Mucosa of stomach (tissue), 1 donor: ENCODE measurements around the gene DLG4.
"Not testable (repeated sequence)": the region's sequence is repeated elsewhere in the genome, so short reads cannot be mapped to it uniquely, and the experiment has no call there.

Source experiments
- H3K27me3 ChIP-seq: one replicate; pipeline ENCODE4 v1.7.0; 2013; ENCODE audit warnings: mild to moderate bottlenecking, low read length; ENCODE audit not compliant: control insufficient read depth, insufficient read depth
- H3K36me3 ChIP-seq: one replicate; pipeline ENCODE4 v1.7.0; 2013; ENCODE audit warnings: low read length; ENCODE audit not compliant: control insufficient read depth, insufficient read depth
- H3K4me1 ChIP-seq: one replicate; pipeline ENCODE4 v1.7.0; 2013; ENCODE audit warnings: mild to moderate bottlenecking, low read length; ENCODE audit not compliant: control insufficient read depth, insufficient read depth
- H3K4me3 ChIP-seq: one replicate; pipeline ENCODE4 v1.7.0; 2013; ENCODE audit warnings: low read length
- H3K9ac ChIP-seq: one replicate; pipeline ENCODE4 v1.7.0; 2013; ENCODE audit warnings: mild to moderate bottlenecking, low read length, moderate library complexity
- H3K9me3 ChIP-seq: one replicate; pipeline ENCODE4 v1.7.0; 2013; ENCODE audit warnings: mild to moderate bottlenecking, low read length, moderate library complexity; ENCODE audit not compliant: control insufficient read depth
- donor health status: Pancreatic carcinoma.

DLG4 gene

GRCh38 chr17:7172522-7173191 lies 47.0 kb downstream of the DLG4 start:
- H3K9ac ChIP-seq, H3K9me3 ChIP-seq, H3K4me3 ChIP-seq, H3K36me3 ChIP-seq: not testable (repeated sequence)
- H3K4me1 ChIP-seq = peaks cover 19% of the 10 kb centered on the region
- peaks cover 20% of the 10 kb centered on the region for H3K27me3 ChIP-seq

GRCh38 chr17:7169565-7169908 lies 50.1 kb downstream of the DLG4 start:
- H3K4me3 ChIP-seq = not testable (repeated sequence)

GRCh38 chr17:7168841-7169564 lies 50.6 kb downstream of the DLG4 start:
- H3K4me3 ChIP-seq, H3K9ac ChIP-seq, H3K27me3 ChIP-seq, H3K36me3 ChIP-seq, H3K4me1 ChIP-seq, H3K9me3 ChIP-seq: not testable (repeated sequence)

More at GRCh38 chr17:7169565-7169908, 50.1 kb downstream of the DLG4 start:
- not testable (repeated sequence) for H3K36me3 ChIP-seq, H3K9me3 ChIP-seq, H3K4me1 ChIP-seq, H3K27me3 ChIP-seq, H3K9ac ChIP-seq

- H3K4me3 ChIP-seq = no peak overlapping the region
- H3K36me3 ChIP-seq = no peaks in the 10 kb centered on the region
- H3K4me1 ChIP-seq = no peaks in the 10 kb centered on the region
- H3K27me3 ChIP-seq = no peaks in the 10 kb centered on the region
- no peaks in the 10 kb centered on the region for H3K9me3 ChIP-seq
- H3K9ac ChIP-seq = no peak overlapping the region
Measured at GRCh38 chr17:7167832-7168231, 51.8 kb downstream of the DLG4 start.

GRCh38 chr17:7166873-7167272 lies 52.8 kb downstream of the DLG4 start:
- Histone ChIP-seq H3K4me1 (no peaks in the 10 kb centered on the region), H3K9me3 (no peaks in the 10 kb centered on the region), H3K36me3 (no peaks in the 10 kb centered on the region), H3K4me3 (no peak overlapping the region), H3K9ac (no peak overlapping the region), H3K27me3 (no peaks in the 10 kb centered on the region)

GRCh38 chr17:7159571-7159970 lies 60.1 kb downstream of the DLG4 start:
- not testable (repeated sequence) for H3K27me3 ChIP-seq, H3K9ac ChIP-seq, H3K36me3 ChIP-seq, H3K4me3 ChIP-seq, H3K4me1 ChIP-seq, H3K9me3 ChIP-seq

- H3K9ac ChIP-seq, H3K36me3 ChIP-seq, H3K4me1 ChIP-seq, H3K9me3 ChIP-seq, H3K4me3 ChIP-seq, H3K27me3 ChIP-seq: not testable (repeated sequence)
Measured at GRCh38 chr17:7158424-7158823, 61.2 kb downstream of the DLG4 start.

GRCh38 chr17:7156342-7156940 lies 63.2 kb downstream of the DLG4 start:
- Histone ChIP-seq H3K4me3 (no peak overlapping the region), H3K27me3 (no peaks in the 10 kb centered on the region), H3K9ac (no peak overlapping the region), H3K36me3 (no peaks in the 10 kb centered on the region), H3K9me3 (no peaks in the 10 kb centered on the region), H3K4me1 (no peaks in the 10 kb centered on the region)

- Histone ChIP-seq H3K4me1 (peaks cover 12% of the 10 kb centered on the region), H3K9ac (no peak overlapping the region), H3K36me3 (no peaks in the 10 kb centered on the region), H3K4me3 (no peak overlapping the region), H3K27me3 (no peaks in the 10 kb centered on the region), H3K9me3 (no peaks in the 10 kb centered on the region)
Measured at GRCh38 chr17:7147772-7148171, 71.9 kb downstream of the DLG4 start.

- Histone ChIP-seq H3K4me3 (no peak overlapping the region), H3K36me3 (no peaks in the 10 kb centered on the region), H3K9me3 (no peaks in the 10 kb centered on the region), H3K9ac (no peak overlapping the region), H3K4me1 (peaks cover 25% of the 10 kb centered on the region), H3K27me3 (no peaks in the 10 kb centered on the region)
Measured at GRCh38 chr17:7146115-7146514, 73.5 kb downstream of the DLG4 start.

GRCh38 chr17:7144213-7144612 lies 75.4 kb downstream of the DLG4 start:
- Histone ChIP-seq H3K4me1 (peaks cover 32% of the 10 kb centered on the region), H3K9ac (no peak overlapping the region), H3K27me3 (no peaks in the 10 kb centered on the region), H3K36me3 (no peaks in the 10 kb centered on the region), H3K4me3 (no peak overlapping the region), H3K9me3 (no peaks in the 10 kb centered on the region)

GRCh38 chr17:7141824-7142223 lies 77.8 kb downstream of the DLG4 start:
- no peaks in the 10 kb centered on the region for H3K9me3 ChIP-seq
- no peaks in the 10 kb centered on the region for H3K36me3 ChIP-seq
- H3K9ac ChIP-seq = no peak overlapping the region
- H3K27me3 ChIP-seq = no peaks in the 10 kb centered on the region
- no peak overlapping the region for H3K4me3 ChIP-seq
- H3K4me1 ChIP-seq = peaks cover 44% of the 10 kb centered on the region
